Breast epithelium (tissue), 4 donors: ENCODE results near the gene ELMO1. TPM values are rescaled to one million over a fixed set of nuclear protein-coding genes. Genes with fewer than 3 reads are reported as not detected.

Experiments
- DNase-seq, 2 donors: peaks; one replicate each; pipeline ENCODE4 v3.0.0-alpha.2; 2019; ENCODE audit warnings: low spot score in 2 of 2
- H3K27ac ChIP-seq, 2 donors: fragments of 200-600 bp; sonication (generic) in 1 of 2; one replicate each; pipeline ENCODE4 v1.5.1; 2016 to 2019; ENCODE audit warnings: mild to moderate bottlenecking in 1 of 2
- H3K27me3 ChIP-seq, 2 donors: fragments of 200-600 bp; sonication (generic) in 1 of 2; one replicate each; pipeline versions ENCODE4 v1.5.1 to v1.6.0; 2017 to 2019; ENCODE audit warnings: control low read depth in 1 of 2, mild to moderate bottlenecking in 1 of 2
- H3K36me3 ChIP-seq: fragments of 200-600 bp; one replicate; pipeline ENCODE4 v1.5.1; 2019
- H3K4me1 ChIP-seq, 2 donors: fragments of 200-600 bp; sonication (generic); one replicate each; pipeline ENCODE4 v1.5.1; 2016 to 2019; ENCODE audit warnings: control low read depth in 1 of 2
- H3K4me3 ChIP-seq, 3 donors: fragments of 200-600 bp; sonication (generic); 1 replicate in 2 of 3; 2 replicates in 1 of 3; pipeline ENCODE4 v1.5.1; 2016 to 2019; ENCODE audit warnings: mild to moderate bottlenecking in 3 of 3, moderate library complexity in 2 of 3
- H3K9me3 ChIP-seq, 2 donors: fragments of 200-600 bp; sonication (generic) in 1 of 2; one replicate each; pipeline ENCODE4 v1.5.1; 2016 to 2019; ENCODE audit warnings: control low read depth in 1 of 2
- POLR2A ChIP-seq: fragments of 450-650 bp; IDR thresholded peaks from one replicate; pipeline ENCODE4 v1.6.1; 2016; ENCODE audit warnings: antibody characterized with exemption, mild to moderate bottlenecking, moderate library complexity
- POLR2AphosphoS5 ChIP-seq, 3 donors: sonication (generic); formaldehyde crosslinking; IDR thresholded peaks; one replicate each; pipeline ENCODE4 v1.6.1; 2017; ENCODE audit warnings: antibody characterized with exemption in 3 of 3
- intact Hi-C: fragments of 100-400 bp; cut with DNase I; formaldehyde crosslinking; loops from one replicate; pipeline ENCODE4 v1.15.1; 2023; ENCODE audit warnings: low total_unique reads
- total RNA-seq, 3 donors: library from RNA; depleted of rRNA; stranded (reverse); fragments of >200 nt; gene quantifications; one replicate each; pipeline ENCODE4 v1.1.0, GENCODE V29; 2016
- TF ChIP-seq, protein P1 (sequence below), 3 donors: fragments of 450-650 bp; IDR thresholded peaks; one replicate each; pipeline ENCODE4 v1.5.1; 2016 to 2017; ENCODE audit warnings: antibody characterized with exemption in 3 of 3, mild to moderate bottlenecking in 3 of 3, moderate library complexity in 3 of 3

Gene ELMO1
- total RNA-seq, 3 donors from 2014 or later: 49.5 to 110 (median 66.9) TPM

- intact Hi-C loops: no loop called here
- Histone ChIP-seq H3K9me3 (no peaks in the 10 kb centered on the region), H3K36me3 (no peaks in the 10 kb centered on the region), H3K27me3 (no peaks in the 10 kb centered on the region), H3K4me1 (no peaks in the 10 kb centered on the region), H3K27ac (no peak overlapping the region), H3K4me3 (no peak overlapping the region)
- DNase-seq: no peak
- TF ChIP-seq, protein P1, sequence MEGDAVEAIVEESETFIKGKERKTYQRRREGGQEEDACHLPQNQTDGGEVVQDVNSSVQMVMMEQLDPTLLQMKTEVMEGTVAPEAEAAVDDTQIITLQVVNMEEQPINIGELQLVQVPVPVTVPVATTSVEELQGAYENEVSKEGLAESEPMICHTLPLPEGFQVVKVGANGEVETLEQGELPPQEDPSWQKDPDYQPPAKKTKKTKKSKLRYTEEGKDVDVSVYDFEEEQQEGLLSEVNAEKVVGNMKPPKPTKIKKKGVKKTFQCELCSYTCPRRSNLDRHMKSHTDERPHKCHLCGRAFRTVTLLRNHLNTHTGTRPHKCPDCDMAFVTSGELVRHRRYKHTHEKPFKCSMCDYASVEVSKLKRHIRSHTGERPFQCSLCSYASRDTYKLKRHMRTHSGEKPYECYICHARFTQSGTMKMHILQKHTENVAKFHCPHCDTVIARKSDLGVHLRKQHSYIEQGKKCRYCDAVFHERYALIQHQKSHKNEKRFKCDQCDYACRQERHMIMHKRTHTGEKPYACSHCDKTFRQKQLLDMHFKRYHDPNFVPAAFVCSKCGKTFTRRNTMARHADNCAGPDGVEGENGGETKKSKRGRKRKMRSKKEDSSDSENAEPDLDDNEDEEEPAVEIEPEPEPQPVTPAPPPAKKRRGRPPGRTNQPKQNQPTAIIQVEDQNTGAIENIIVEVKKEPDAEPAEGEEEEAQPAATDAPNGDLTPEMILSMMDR (IDR thresholded peaks at IDR 0.05): no peak
- TF ChIP-seq POLR2AphosphoS5 (IDR thresholded peaks at IDR 0.05): no peak
- no peak for TF ChIP-seq POLR2A
These were observed 19.8 kb downstream of the ELMO1 start for GRCh38 chr7:37428681-37429434.

GRCh38 chr7:37427276-37427940, 21.3 kb downstream of the ELMO1 start:
- no peaks in the 10 kb centered on the region for H3K9me3 ChIP-seq
- DNase-seq: no peak
- H3K36me3 ChIP-seq: no peaks in the 10 kb centered on the region
- no peaks in the 10 kb centered on the region for H3K27me3 ChIP-seq
- intact Hi-C loops: no loop called here
- TF ChIP-seq, protein P1 (IDR thresholded peaks at IDR 0.05): no peak
- TF ChIP-seq POLR2A: no peak
- TF ChIP-seq POLR2AphosphoS5 (IDR thresholded peaks at IDR 0.05): no peak
- H3K4me1 ChIP-seq: peaks cover 0 to 5% of the 10 kb centered on the region in 2 donors
- H3K27ac ChIP-seq: no peak overlapping the region
- no peak overlapping the region for H3K4me3 ChIP-seq

GRCh38 chr7:37425498-37425897, 23.2 kb downstream of the ELMO1 start:
- Histone ChIP-seq H3K9me3 (no peaks in the 10 kb centered on the region), H3K4me3 (no peak overlapping the region), H3K27me3 (no peaks in the 10 kb centered on the region), H3K36me3 (no peaks in the 10 kb centered on the region), H3K27ac (no peak overlapping the region), H3K4me1 (peaks cover 0 to 5% of the 10 kb centered on the region in 2 donors)
- no peak for TF ChIP-seq POLR2AphosphoS5 (IDR thresholded peaks at IDR 0.05)
- TF ChIP-seq, protein P1 (IDR thresholded peaks at IDR 0.05): no peak
- TF ChIP-seq POLR2A: no peak
- DNase-seq: no peak
- intact Hi-C loops: no loop called here

- intact Hi-C loops: no loop called here
- Histone ChIP-seq H3K4me3 (no peak overlapping the region), H3K4me1 (peaks cover 0 to 5% of the 10 kb centered on the region in 2 donors), H3K27ac (no peak overlapping the region), H3K36me3 (no peaks in the 10 kb centered on the region), H3K9me3 (no peaks in the 10 kb centered on the region), H3K27me3 (no peaks in the 10 kb centered on the region)
- no peak for DNase-seq
- TF ChIP-seq POLR2A: no peak
- TF ChIP-seq, protein P1 (IDR thresholded peaks at IDR 0.05): no peak
- TF ChIP-seq POLR2AphosphoS5 (IDR thresholded peaks at IDR 0.05): no peak
These were observed 23.7 kb downstream of the ELMO1 start for GRCh38 chr7:37424995-37425394.

DNA sequence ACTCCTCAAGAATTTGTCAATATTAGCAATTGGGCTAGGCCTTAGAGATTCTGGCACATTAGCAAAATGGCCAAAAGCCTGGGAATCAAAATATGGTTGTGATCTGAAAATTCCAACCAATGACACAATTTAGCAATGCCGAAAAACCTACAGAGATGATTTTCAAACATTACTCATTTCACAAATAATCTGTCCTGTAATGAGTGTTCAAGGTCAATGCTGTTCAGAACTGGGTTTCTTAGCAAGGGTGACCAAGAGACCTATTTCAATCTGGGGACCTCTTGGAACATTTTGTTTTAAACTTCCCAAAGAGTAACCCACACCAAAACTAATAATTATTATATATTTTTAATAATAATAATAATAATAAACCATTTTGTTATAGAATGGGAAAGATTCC, 24.1 kb downstream of the ELMO1 start:
- H3K4me1 ChIP-seq: peaks cover 0 to 5% of the 10 kb centered on the region in 2 donors
- no peaks in the 10 kb centered on the region for H3K27me3 ChIP-seq
- no peaks in the 10 kb centered on the region for H3K9me3 ChIP-seq
- TF ChIP-seq POLR2A (no peak), POLR2AphosphoS5 (IDR thresholded peaks at IDR 0.05) (no peak)
- TF ChIP-seq, protein P1 (IDR thresholded peaks at IDR 0.05): no peak
- H3K27ac ChIP-seq: no peak overlapping the region
- H3K4me3 ChIP-seq: no peak overlapping the region
- no peak for DNase-seq
- H3K36me3 ChIP-seq: no peaks in the 10 kb centered on the region
- intact Hi-C loops: no loop called here
